Stimulated activated CD8-positive, alpha-beta memory T cell treated with anti-CD3 and anti-CD28 coated beads, Interleukin-12 subunit alpha, Interleukin-12 subunit beta, amount 100 ng/mL, for 24 hours (primary cell): ENCODE results near the gene CARMIL1.

Source experiments
- DNase-seq: peaks from one replicate; pipeline ENCODE4 v3.0.0-alpha.2; 2020; ENCODE audit errors: extremely low read depth

The CARMIL1 gene

GRCh38 chr6:25472906-25473305 is 193.7 kb downstream of the CARMIL1 start:
- no peak for DNase-seq

GRCh38 chr6:25473447-25473846 is 194.3 kb downstream of the CARMIL1 start:
- DNase-seq, result no peak

GRCh38 chr6:25476126-25476525 is 197.0 kb downstream of the CARMIL1 start:
- DNase-seq, result no peak

GRCh38 chr6:25477006-25477590 is 197.9 kb downstream of the CARMIL1 start:
- no peak for DNase-seq

- no peak for DNase-seq
Measured at GRCh38 chr6:25478973-25479372, 199.8 kb downstream of the CARMIL1 start.

- DNase-seq, result no peak
Measured at GRCh38 chr6:25481267-25481666, 202.1 kb downstream of the CARMIL1 start.

- no peak for DNase-seq
Measured at GRCh38 chr6:25482996-25483395, 203.8 kb downstream of the CARMIL1 start.

GRCh38 chr6:25483943-25484342 is 204.8 kb downstream of the CARMIL1 start:
- DNase-seq, result no peak

- DNase-seq, result no peak
Measured at GRCh38 chr6:25484900-25485299, 205.7 kb downstream of the CARMIL1 start.

- DNase-seq, result no peak
Measured at GRCh38 chr6:25485821-25486534, 206.8 kb downstream of the CARMIL1 start.

GRCh38 chr6:25486550-25486949 is 207.4 kb downstream of the CARMIL1 start:
- DNase-seq, result no peak

- DNase-seq, result no peak
Measured at GRCh38 chr6:25487012-25487411, 207.8 kb downstream of the CARMIL1 start.

GRCh38 chr6:25488156-25488555 is 209.0 kb downstream of the CARMIL1 start:
- DNase-seq, result no peak

GRCh38 chr6:25489399-25489798 is 210.2 kb downstream of the CARMIL1 start:
- DNase-seq, result no peak

- peak; percentile 9 for DNase-seq
Measured at GRCh38 chr6:25490018-25490801, 211.0 kb downstream of the CARMIL1 start.

- no peak for DNase-seq
Measured at GRCh38 chr6:25492951-25493350, 213.8 kb downstream of the CARMIL1 start.

GRCh38 chr6:25494469-25494868 is 215.3 kb downstream of the CARMIL1 start:
- no peak for DNase-seq

- no peak for DNase-seq
Measured at GRCh38 chr6:25497383-25498040, 218.3 kb downstream of the CARMIL1 start.

- no peak for DNase-seq
Measured at GRCh38 chr6:25498505-25498904, 219.3 kb downstream of the CARMIL1 start.

GRCh38 chr6:25499615-25500235 is 220.6 kb downstream of the CARMIL1 start:
- no peak for DNase-seq

GRCh38 chr6:25503686-25504085 is 224.5 kb downstream of the CARMIL1 start:
- DNase-seq, result no peak

- no peak for DNase-seq
Measured at GRCh38 chr6:25504661-25505060, 225.5 kb downstream of the CARMIL1 start.
